COLO668 (cell line): ENCODE data around the gene PLXNA4.

Experiments
- DNase-seq: peaks from one replicate; lab custom pipeline; 2025; ENCODE audit not compliant: unreplicated experiment; lab: John Stamatoyannopoulos, UW

The PLXNA4 gene

GRCh38 chr7:132279718-132280117 is 296.6 kb downstream of the PLXNA4 start:
- DNase-seq: no peak

GRCh38 chr7:132276976-132277725 is 299.1 kb downstream of the PLXNA4 start:
- no peak for DNase-seq

GRCh38 chr7:132276234-132276630 is 300.0 kb downstream of the PLXNA4 start:
- no peak for DNase-seq

- peak; percentile 38 for DNase-seq
Observed at GRCh38 chr7:132275416-132276233, 300.6 kb downstream of the PLXNA4 start.

- no peak for DNase-seq
Observed at GRCh38 chr7:132272763-132273371, 303.4 kb downstream of the PLXNA4 start.

GRCh38 chr7:132270517-132270916 is 305.8 kb downstream of the PLXNA4 start:
- no peak for DNase-seq

GRCh38 chr7:132269718-132270117 is 306.6 kb downstream of the PLXNA4 start:
- no peak for DNase-seq

- no peak for DNase-seq
Observed at GRCh38 chr7:132263151-132263550, 313.1 kb downstream of the PLXNA4 start.

GRCh38 chr7:132262160-132262470 is 314.2 kb downstream of the PLXNA4 start:
- DNase-seq: no peak

GRCh38 chr7:132261327-132262159 is 314.7 kb downstream of the PLXNA4 start:
- DNase-seq: no peak

- DNase-seq: no peak
Observed at GRCh38 chr7:132258231-132258630, 318.0 kb downstream of the PLXNA4 start.

- DNase-seq: no peak
Observed at GRCh38 chr7:132257253-132257652, 319.0 kb downstream of the PLXNA4 start.

- DNase-seq: no peak
Observed at GRCh38 chr7:132256721-132257212, 319.5 kb downstream of the PLXNA4 start.

- DNase-seq: peak; percentile 73
Observed at GRCh38 chr7:132255898-132256297, 320.4 kb downstream of the PLXNA4 start.

- DNase-seq: no peak
Observed at GRCh38 chr7:132255115-132255797, 321.0 kb downstream of the PLXNA4 start.

GRCh38 chr7:132254455-132254854 is 321.8 kb downstream of the PLXNA4 start:
- DNase-seq: no peak

GRCh38 chr7:132252793-132253100 is 323.5 kb downstream of the PLXNA4 start:
- DNase-seq: no peak

GRCh38 chr7:132251327-132251659 is 325.0 kb downstream of the PLXNA4 start:
- DNase-seq: peak; percentile 43

- no peak for DNase-seq
Observed at GRCh38 chr7:132250480-132251326, 325.6 kb downstream of the PLXNA4 start.
